HEK293 (cell line): ENCODE data around the gene MPC2.

ENCODE experiments used
- IKZF3 ChIP-seq: fragments of 450-650 bp; IDR thresholded peaks from 2 replicates; pipeline ENCODE4 v1.5.0; 2018; ENCODE audit warnings: missing biosample characterization, mild to moderate bottlenecking, missing genetic modification characterization, moderate library complexity
- KLF10 ChIP-seq: fragments of 450-650 bp; IDR thresholded peaks from 2 replicates; pipeline ENCODE4 v1.5.1; 2018; ENCODE audit warnings: missing biosample characterization, mild to moderate bottlenecking, missing genetic modification characterization
- KLF8 ChIP-seq: fragments of 450-650 bp; formaldehyde crosslinking; IDR thresholded peaks from 2 replicates; pipeline ENCODE4 v1.5.1; 2016; ENCODE audit warnings: missing biosample characterization, missing genetic modification characterization
- SCRT2 ChIP-seq: fragments of 450-650 bp; formaldehyde crosslinking; IDR thresholded peaks from 2 replicates; pipeline ENCODE4 v1.5.1; 2016; ENCODE audit warnings: missing biosample characterization, missing genetic modification characterization
- ZNF548 ChIP-seq: fragments of 450-650 bp; formaldehyde crosslinking; IDR thresholded peaks from 2 replicates; pipeline ENCODE4 v1.5.1; 2016; ENCODE audit warnings: missing biosample characterization, missing genetic modification characterization
- ZNF76 ChIP-seq: fragments of 450-650 bp; formaldehyde crosslinking; IDR thresholded peaks from 2 replicates; pipeline ENCODE4; 2016; ENCODE audit warnings: low read depth, missing biosample characterization, missing genetic modification characterization, borderline replicate concordance
- ZNF768 ChIP-seq: fragments of 450-650 bp; formaldehyde crosslinking; IDR thresholded peaks from 2 replicates; pipeline ENCODE4 v1.5.1; 2018; ENCODE audit warnings: missing biosample characterization, mild to moderate bottlenecking, missing genetic modification characterization
- ZNF776 ChIP-seq: fragments of 450-650 bp; formaldehyde crosslinking; IDR thresholded peaks from 2 replicates; pipeline ENCODE4 v1.5.0; 2017; ENCODE audit warnings: missing biosample characterization, missing genetic modification characterization, borderline replicate concordance
- TF ChIP-seq, protein P1 (sequence below): fragments of 450-650 bp; formaldehyde crosslinking; conservative IDR thresholded peaks from 2 replicates; pipeline ENCODE4 v1.5.1; 2016; ENCODE audit warnings: low read depth, missing biosample characterization, missing genetic modification characterization
- TF ChIP-seq, protein P2 (sequence below): fragments of 450-650 bp; formaldehyde crosslinking; optimal IDR thresholded peaks from 2 replicates; pipeline ENCODE3; 2016; ENCODE audit warnings: missing biosample characterization, mild to moderate bottlenecking, missing genetic modification characterization
- TF ChIP-seq, protein P3 (sequence below): fragments of 450-650 bp; formaldehyde crosslinking; IDR thresholded peaks from 2 replicates; pipeline ENCODE4 v1.5.1; 2016; ENCODE audit warnings: missing biosample characterization, missing genetic modification characterization
- TF ChIP-seq, protein P4 (sequence below): fragments of 450-650 bp; formaldehyde crosslinking; IDR thresholded peaks from 2 replicates; pipeline ENCODE4 v1.5.1; 2016; ENCODE audit warnings: missing biosample characterization, missing genetic modification characterization, low read depth
- TF ChIP-seq, protein P5 (sequence below): fragments of 450-650 bp; formaldehyde crosslinking; IDR thresholded peaks from 2 replicates; pipeline ENCODE4 v1.5.1; 2016; ENCODE audit warnings: missing biosample characterization, missing genetic modification characterization, borderline replicate concordance
- TF ChIP-seq, protein P6 (sequence below): fragments of 450-650 bp; formaldehyde crosslinking; IDR thresholded peaks from 2 replicates; pipeline ENCODE4 v1.5.1; 2016; ENCODE audit warnings: missing biosample characterization, missing genetic modification characterization

MPC2 gene

DNA sequence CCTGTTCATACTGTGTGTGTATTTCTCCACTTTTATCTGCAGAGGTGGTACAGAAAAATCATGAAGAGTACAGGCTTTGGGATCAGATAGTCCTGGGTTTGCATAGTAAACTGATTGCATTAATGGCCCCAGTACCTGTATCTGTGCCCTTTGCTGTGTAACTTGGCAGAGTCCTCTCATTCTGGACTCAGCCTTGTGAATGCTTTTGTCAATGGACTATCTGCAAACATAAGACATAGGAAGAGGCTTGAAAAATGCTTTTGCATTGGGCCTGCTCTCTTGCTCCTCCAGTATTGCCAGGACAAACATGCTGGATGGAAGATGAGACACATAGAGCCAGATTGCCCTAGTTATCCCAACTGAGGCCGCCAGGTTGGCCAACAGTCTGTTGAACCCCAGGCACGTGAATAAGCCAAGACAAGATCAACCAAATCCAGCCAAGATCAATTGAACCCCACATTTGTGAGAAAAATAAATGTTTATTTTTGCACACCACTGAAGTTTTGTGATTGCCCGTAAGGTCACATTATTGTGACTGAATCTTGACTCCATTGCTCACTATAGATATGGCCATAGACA lies 60.2 kb downstream of the MPC2 start (continued):
- TF ChIP-seq, protein P1, sequence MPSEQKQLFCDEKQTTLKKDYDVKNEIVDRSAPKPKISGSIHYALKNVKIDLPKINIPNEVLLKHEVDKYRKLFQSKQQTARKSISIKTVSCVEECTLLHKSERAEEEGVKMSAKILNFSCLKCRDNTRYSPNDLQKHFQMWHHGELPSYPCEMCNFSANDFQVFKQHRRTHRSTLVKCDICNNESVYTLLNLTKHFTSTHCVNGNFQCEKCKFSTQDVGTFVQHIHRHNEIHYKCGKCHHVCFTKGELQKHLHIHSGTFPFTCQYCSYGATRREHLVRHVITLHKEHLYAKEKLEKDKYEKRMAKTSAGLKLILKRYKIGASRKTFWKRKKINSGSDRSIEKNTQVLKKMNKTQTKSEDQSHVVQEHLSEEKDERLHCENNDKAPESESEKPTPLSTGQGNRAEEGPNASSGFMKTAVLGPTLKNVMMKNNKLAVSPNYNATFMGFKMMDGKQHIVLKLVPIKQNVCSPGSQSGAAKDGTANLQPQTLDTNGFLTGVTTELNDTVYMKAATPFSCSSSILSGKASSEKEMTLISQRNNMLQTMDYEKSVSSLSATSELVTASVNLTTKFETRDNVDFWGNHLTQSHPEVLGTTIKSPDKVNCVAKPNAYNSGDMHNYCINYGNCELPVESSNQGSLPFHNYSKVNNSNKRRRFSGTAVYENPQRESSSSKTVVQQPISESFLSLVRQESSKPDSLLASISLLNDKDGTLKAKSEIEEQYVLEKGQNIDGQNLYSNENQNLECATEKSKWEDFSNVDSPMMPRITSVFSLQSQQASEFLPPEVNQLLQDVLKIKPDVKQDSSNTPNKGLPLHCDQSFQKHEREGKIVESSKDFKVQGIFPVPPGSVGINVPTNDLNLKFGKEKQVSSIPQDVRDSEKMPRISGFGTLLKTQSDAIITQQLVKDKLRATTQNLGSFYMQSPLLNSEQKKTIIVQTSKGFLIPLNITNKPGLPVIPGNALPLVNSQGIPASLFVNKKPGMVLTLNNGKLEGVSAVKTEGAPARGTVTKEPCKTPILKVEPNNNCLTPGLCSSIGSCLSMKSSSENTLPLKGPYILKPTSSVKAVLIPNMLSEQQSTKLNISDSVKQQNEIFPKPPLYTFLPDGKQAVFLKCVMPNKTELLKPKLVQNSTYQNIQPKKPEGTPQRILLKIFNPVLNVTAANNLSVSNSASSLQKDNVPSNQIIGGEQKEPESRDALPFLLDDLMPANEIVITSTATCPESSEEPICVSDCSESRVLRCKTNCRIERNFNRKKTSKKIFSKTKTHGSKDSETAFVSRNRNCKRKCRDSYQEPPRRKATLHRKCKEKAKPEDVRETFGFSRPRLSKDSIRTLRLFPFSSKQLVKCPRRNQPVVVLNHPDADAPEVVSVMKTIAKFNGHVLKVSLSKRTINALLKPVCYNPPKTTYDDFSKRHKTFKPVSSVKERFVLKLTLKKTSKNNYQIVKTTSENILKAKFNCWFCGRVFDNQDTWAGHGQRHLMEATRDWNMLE (tag by site-specific recombination), result no peak
- TF ChIP-seq, protein P2, sequence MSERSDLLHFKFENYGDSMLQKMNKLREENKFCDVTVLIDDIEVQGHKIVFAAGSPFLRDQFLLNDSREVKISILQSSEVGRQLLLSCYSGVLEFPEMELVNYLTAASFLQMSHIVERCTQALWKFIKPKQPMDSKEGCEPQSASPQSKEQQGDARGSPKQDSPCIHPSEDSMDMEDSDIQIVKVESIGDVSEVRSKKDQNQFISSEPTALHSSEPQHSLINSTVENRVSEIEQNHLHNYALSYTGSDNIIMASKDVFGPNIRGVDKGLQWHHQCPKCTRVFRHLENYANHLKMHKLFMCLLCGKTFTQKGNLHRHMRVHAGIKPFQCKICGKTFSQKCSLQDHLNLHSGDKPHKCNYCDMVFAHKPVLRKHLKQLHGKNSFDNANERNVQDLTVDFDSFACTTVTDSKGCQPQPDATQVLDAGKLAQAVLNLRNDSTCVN (tag by site-specific recombination), result no peak
- TF ChIP-seq, protein P3, sequence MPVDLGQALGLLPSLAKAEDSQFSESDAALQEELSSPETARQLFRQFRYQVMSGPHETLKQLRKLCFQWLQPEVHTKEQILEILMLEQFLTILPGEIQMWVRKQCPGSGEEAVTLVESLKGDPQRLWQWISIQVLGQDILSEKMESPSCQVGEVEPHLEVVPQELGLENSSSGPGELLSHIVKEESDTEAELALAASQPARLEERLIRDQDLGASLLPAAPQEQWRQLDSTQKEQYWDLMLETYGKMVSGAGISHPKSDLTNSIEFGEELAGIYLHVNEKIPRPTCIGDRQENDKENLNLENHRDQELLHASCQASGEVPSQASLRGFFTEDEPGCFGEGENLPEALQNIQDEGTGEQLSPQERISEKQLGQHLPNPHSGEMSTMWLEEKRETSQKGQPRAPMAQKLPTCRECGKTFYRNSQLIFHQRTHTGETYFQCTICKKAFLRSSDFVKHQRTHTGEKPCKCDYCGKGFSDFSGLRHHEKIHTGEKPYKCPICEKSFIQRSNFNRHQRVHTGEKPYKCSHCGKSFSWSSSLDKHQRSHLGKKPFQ (tag by site-specific recombination), result no peak
- TF ChIP-seq, protein P4, sequence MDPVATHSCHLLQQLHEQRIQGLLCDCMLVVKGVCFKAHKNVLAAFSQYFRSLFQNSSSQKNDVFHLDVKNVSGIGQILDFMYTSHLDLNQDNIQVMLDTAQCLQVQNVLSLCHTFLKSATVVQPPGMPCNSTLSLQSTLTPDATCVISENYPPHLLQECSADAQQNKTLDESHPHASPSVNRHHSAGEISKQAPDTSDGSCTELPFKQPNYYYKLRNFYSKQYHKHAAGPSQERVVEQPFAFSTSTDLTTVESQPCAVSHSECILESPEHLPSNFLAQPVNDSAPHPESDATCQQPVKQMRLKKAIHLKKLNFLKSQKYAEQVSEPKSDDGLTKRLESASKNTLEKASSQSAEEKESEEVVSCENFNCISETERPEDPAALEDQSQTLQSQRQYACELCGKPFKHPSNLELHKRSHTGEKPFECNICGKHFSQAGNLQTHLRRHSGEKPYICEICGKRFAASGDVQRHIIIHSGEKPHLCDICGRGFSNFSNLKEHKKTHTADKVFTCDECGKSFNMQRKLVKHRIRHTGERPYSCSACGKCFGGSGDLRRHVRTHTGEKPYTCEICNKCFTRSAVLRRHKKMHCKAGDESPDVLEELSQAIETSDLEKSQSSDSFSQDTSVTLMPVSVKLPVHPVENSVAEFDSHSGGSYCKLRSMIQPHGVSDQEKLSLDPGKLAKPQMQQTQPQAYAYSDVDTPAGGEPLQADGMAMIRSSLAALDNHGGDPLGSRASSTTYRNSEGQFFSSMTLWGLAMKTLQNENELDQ (tag by site-specific recombination), result no peak
- TF ChIP-seq ZNF768 (tag by site-specific recombination) (no peak), ZNF776 (tag by site-specific recombination) (no peak), SCRT2 (tag by site-specific recombination) (no peak), IKZF3 (tag by site-specific recombination) (no peak), ZNF76 (no peak), KLF10 (tag by site-specific recombination) (no peak), ZNF548 (tag by site-specific recombination) (no peak), KLF8 (no peak)
- TF ChIP-seq, protein P5, sequence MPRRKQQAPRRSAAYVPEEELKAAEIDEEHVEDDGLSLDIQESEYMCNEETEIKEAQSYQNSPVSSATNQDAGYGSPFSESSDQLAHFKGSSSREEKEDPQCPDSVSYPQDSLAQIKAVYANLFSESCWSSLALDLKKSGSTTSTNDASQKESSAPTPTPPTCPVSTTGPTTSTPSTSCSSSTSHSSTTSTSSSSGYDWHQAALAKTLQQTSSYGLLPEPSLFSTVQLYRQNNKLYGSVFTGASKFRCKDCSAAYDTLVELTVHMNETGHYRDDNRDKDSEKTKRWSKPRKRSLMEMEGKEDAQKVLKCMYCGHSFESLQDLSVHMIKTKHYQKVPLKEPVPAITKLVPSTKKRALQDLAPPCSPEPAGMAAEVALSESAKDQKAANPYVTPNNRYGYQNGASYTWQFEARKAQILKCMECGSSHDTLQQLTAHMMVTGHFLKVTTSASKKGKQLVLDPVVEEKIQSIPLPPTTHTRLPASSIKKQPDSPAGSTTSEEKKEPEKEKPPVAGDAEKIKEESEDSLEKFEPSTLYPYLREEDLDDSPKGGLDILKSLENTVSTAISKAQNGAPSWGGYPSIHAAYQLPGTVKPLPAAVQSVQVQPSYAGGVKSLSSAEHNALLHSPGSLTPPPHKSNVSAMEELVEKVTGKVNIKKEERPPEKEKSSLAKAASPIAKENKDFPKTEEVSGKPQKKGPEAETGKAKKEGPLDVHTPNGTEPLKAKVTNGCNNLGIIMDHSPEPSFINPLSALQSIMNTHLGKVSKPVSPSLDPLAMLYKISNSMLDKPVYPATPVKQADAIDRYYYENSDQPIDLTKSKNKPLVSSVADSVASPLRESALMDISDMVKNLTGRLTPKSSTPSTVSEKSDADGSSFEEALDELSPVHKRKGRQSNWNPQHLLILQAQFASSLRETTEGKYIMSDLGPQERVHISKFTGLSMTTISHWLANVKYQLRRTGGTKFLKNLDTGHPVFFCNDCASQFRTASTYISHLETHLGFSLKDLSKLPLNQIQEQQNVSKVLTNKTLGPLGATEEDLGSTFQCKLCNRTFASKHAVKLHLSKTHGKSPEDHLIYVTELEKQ (tag by site-specific recombination), result no peak
- TF ChIP-seq, protein P6, sequence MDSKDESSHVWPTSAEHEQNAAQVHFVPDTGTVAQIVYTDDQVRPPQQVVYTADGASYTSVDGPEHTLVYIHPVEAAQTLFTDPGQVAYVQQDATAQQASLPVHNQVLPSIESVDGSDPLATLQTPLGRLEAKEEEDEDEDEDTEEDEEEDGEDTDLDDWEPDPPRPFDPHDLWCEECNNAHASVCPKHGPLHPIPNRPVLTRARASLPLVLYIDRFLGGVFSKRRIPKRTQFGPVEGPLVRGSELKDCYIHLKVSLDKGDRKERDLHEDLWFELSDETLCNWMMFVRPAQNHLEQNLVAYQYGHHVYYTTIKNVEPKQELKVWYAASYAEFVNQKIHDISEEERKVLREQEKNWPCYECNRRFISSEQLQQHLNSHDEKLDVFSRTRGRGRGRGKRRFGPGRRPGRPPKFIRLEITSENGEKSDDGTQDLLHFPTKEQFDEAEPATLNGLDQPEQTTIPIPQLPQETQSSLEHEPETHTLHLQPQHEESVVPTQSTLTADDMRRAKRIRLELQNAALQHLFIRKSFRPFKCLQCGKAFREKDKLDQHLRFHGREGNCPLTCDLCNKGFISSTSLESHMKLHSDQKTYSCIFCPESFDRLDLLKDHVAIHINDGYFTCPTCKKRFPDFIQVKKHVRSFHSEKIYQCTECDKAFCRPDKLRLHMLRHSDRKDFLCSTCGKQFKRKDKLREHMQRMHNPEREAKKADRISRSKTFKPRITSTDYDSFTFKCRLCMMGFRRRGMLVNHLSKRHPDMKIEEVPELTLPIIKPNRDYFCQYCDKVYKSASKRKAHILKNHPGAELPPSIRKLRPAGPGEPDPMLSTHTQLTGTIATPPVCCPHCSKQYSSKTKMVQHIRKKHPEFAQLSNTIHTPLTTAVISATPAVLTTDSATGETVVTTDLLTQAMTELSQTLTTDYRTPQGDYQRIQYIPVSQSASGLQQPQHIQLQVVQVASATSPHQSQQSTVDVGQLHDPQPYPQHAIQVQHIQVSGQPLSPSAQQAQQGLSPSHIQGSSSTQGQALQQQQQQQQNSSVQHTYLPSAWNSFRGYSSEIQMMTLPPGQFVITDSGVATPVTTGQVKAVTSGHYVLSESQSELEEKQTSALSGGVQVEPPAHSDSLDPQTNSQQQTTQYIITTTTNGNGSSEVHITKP (tag by site-specific recombination), result no peak
